ENCODE measurements around the gene ELAVL3. TPM values are rescaled to one million over a fixed set of nuclear protein-coding genes. Genes with fewer than 3 reads are reported as not detected.
A peak's percentile ranks its signal among the peaks of the same experiment; 100 is the strongest.

Gene ELAVL3
- not detected for total RNA-seq

DNA sequence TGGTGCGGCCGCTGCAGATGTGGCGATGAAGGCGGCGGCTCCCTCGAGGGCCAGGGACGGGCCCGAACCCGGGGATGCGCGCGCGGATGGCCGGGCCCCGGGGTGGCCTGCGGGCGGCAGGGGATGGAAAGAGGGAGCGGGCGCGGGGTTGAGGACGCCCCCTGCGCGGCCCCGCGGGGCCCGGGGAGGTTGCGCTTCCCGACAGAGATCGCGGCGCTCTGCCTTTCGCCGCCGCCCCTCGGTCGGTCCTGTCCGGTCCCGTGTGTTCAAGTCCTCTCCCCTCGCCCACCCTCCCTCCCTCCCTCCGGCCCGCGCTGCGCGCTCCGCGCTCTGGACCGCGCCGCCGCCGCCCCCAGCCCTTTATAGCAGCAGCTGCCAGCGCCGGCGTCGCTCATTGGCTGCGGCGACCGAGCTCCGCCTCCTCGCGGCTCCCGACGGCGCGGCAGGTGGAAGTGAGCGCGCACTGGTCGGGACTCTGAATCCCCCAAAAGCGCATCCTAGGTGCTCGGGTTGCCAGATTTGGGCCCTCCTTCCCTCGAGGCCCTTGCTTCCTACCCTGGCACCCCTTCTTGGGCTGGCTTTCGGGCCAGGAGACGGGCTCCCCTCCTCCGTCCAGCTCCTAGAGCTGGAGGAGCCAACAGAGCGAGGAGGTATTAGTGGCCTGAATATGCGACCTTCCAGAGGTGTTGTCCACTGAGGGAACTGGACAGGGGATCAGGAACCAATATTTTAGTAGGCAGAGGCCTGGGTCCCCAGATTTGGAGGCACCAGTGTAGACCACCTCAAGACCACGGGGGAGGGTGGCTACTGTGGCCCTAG lies at the start of gene ELAVL3:
Gene ELAVL3, minus strand, starts transcription at position 332 of the 819 bp plus-strand sequence. CDS start 438 bp downstream, outside the sequence.
- no peak for TF ChIP-seq POLR2A (IDR thresholded peaks at IDR 0.05)
- TF ChIP-seq, protein P1, sequence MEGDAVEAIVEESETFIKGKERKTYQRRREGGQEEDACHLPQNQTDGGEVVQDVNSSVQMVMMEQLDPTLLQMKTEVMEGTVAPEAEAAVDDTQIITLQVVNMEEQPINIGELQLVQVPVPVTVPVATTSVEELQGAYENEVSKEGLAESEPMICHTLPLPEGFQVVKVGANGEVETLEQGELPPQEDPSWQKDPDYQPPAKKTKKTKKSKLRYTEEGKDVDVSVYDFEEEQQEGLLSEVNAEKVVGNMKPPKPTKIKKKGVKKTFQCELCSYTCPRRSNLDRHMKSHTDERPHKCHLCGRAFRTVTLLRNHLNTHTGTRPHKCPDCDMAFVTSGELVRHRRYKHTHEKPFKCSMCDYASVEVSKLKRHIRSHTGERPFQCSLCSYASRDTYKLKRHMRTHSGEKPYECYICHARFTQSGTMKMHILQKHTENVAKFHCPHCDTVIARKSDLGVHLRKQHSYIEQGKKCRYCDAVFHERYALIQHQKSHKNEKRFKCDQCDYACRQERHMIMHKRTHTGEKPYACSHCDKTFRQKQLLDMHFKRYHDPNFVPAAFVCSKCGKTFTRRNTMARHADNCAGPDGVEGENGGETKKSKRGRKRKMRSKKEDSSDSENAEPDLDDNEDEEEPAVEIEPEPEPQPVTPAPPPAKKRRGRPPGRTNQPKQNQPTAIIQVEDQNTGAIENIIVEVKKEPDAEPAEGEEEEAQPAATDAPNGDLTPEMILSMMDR (IDR thresholded peaks at IDR 0.05) = no peak
- 10 to 20% methylated on average over 9 to 29 of the region's 77 CpGs for WGBS, 2 donors
- no peak for DNase-seq (ENCODE audit: low spot score in 2 of 2)
- intact Hi-C loops (cut with DNase I; ENCODE audit: low total_unique reads) = loop anchor here (10.0 kb wide), 1 partner anchor 196 kb away; no protein-coding TSS in a partner anchor
- no peak within 1 kb of the TSS for H3K4me3 ChIP-seq (ENCODE audit: low read depth, poor library complexity, severe bottlenecking)

DNA sequence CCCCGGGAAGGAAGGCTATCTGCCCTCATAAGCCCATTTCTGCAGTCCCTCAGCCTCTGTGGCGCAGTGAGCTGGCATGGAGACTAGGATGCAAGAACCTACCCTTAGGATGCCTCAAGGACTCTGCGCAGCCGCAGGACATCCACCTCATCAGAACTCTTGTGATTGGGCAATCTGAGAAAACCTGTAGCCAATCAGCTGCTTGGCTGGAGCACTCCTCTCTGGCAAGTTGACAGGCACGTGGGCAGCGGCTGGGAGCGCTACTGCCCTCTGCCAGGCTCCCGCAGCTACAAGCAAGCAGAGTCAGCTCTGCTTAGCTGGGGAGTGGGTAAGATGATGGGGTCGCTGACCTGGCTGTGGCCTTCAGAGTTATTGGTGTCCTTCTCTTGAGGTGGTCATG lies 49.6 kb upstream of the ELAVL3 start:
- intact Hi-C loops (cut with DNase I; ENCODE audit: low total_unique reads) = no loop called here
- H3K4me3 ChIP-seq (ENCODE audit: low read depth, poor library complexity, severe bottlenecking) = no peak overlapping the region
- DNase-seq (ENCODE audit: low spot score in 2 of 2) = peak; percentile 50 to 88
- TF ChIP-seq, protein P1 (IDR thresholded peaks at IDR 0.05) = no peak
- TF ChIP-seq POLR2A (IDR thresholded peaks at IDR 0.05) = no peak
- 20 to 27% methylated on average over 9 of the region's 9 CpGs for WGBS, 2 donors

DNA sequence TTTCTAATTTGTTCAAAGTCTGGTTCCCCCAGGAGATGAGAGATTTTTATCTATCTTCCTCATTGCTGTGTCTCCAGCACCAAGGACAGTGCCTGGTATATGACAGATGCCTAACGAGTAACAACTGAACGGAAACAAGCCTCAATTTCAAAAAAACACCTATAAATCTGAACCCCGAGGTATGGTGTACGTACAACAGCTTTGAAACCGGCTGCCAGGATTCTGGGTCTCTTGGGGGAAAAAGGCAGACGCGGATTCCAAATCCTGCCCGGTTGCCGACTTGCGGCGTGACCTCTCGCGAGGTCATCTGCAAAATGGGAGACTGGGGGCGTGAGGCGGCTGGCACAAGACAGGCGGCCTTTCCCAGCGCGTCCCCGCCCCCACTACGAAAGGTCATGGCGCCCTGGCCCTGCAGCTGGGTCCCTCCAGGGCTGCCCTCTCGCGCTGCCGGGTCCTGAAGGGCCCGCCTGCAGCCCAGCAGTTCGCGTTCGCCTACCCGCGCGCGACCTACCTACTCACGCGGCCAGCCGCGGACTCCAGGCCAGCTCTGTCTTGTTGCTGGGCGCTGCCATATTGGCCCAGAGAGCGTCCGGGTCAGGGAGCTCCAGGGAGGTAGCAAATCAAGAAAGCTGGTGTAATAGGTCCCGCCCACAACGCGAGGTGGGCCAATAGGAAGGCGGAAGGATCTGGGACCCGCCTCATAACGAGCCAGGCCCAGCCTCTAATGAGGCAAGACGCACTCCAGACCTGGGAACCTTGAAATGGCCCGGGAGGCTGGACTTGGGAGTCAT lies 47.9 kb upstream of the ELAVL3 start, which contains the start of gene ECSIT:
Gene ECSIT, minus strand, starts transcription at position 584 of the 791 bp plus-strand sequence. CDS start 9,964 bp downstream, outside the sequence.
- TF ChIP-seq POLR2A (IDR thresholded peaks at IDR 0.05) = no peak
- TF ChIP-seq, protein P1 (IDR thresholded peaks at IDR 0.05) = peak in 1 of 3 donors; percentile 9
- 0 to 1% methylated on average over 37 to 39 of the region's 47 CpGs for WGBS, 2 donors
- peak; percentile 98 to 99 for DNase-seq (ENCODE audit: low spot score in 2 of 2)
- intact Hi-C loops (cut with DNase I; ENCODE audit: low total_unique reads) = no loop called here
- H3K4me3 ChIP-seq (ENCODE audit: low read depth, poor library complexity, severe bottlenecking) = peak within 1 kb of the TSS; percentile 64

DNA sequence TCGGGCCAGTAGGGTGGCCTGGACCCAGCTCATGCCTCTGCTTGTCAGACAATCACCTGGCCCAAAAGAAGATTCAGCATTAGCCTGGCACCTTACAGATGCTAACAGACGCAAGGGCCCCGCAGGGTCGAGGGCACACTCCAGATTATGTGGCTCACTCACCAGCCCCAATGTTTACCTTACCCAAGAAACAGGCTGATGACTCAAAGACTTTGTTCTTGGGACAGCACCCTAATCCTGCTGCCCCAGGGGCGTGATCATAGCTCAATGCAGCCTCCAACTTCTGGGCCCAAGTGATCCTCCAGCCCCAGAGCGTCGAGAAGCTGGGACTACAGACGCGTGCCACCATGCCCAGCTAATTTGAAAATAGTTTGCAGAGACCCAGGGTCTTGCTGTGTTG lies 38.3 kb upstream of the ELAVL3 start:
- no peak for DNase-seq (ENCODE audit: low spot score in 2 of 2)
- no peak overlapping the region for H3K4me3 ChIP-seq (ENCODE audit: low read depth, poor library complexity, severe bottlenecking)
- 91 to 92% methylated on average over 8 to 9 of the region's 9 CpGs for WGBS, 2 donors
- intact Hi-C loops (cut with DNase I; ENCODE audit: low total_unique reads) = no loop called here
- TF ChIP-seq, protein P1 (IDR thresholded peaks at IDR 0.05) = no peak
- TF ChIP-seq POLR2A (IDR thresholded peaks at IDR 0.05) = no peak

DNA sequence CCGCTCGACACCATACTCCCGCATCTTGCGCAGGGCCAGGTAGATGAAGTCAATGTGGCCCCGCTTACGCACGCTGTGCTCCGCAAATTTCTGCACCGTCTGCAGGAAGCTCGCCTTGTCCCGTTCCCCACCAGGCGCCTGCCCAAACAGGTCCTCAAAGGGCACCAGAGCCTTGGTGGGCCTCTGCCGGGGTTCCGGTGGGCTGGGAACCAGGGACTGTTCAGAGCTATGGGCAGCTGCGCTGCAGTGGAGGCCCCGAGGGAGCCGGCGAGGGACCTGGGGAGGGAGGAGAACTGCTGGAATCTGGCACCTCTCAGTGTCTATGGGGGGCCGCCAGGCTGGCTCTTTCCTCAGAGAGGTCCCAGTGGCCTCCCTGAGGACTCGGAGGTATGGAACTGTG lies 33.1 kb upstream of the ELAVL3 start:
- no peak overlapping the region for H3K4me3 ChIP-seq (ENCODE audit: low read depth, poor library complexity, severe bottlenecking)

More for the DNA sequence above, 33.1 kb upstream of the ELAVL3 start:
- TF ChIP-seq POLR2A (IDR thresholded peaks at IDR 0.05) = no peak
- TF ChIP-seq, protein P1 (IDR thresholded peaks at IDR 0.05) = no peak
- 92 to 95% methylated on average over 17 to 20 of the region's 20 CpGs for WGBS, 2 donors
- intact Hi-C loops (cut with DNase I; ENCODE audit: low total_unique reads) = no loop called here
- no peak for DNase-seq (ENCODE audit: low spot score in 2 of 2)

Data from lower leg skin (tissue), 4 donors.